PC-9 (cell line): ENCODE results near the gene MRPS10.

ENCODE experiments used
- CTCF ChIP-seq: fragments of 200-600 bp; sonication (generic); conservative IDR thresholded peaks from 2 replicates; pipeline ENCODE4 v1.6.1; 2017; ENCODE audit warnings: mixed run types, antibody characterized with exemption, mild to moderate bottlenecking, moderate library complexity
- EZH2 ChIP-seq: fragments of 200-600 bp; sonication (generic); IDR thresholded peaks from 2 replicates; pipeline ENCODE4 v1.8.0; 2017; ENCODE audit warnings: antibody characterized with exemption, low read depth

DNA sequence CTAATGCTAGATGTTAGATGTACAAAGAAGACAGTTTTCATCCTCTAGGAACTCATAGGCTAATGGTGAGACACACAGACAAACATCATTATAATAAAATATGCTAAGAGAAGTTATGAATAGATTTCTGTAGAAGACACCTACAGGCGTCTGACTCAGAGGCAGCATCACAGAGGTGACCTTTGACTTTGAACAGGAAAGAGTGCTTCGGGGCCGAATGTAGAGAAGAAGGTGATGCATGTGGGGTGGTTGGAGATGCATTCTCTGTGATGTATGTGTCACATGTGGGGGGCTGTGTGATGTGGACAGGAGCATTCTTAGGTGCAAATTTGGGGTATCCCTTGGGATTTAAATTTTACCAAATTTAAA lies 37.7 kb downstream of the MRPS10 start:
- TF ChIP-seq CTCF (no peak), EZH2 (no peak)
